NCI-H2029 (cell line): ENCODE results near the gene CDH2.
A peak's percentile ranks its signal among the peaks of the same experiment; 100 is the strongest.

Experiments used
- DNase-seq: peaks from one replicate; lab custom pipeline; 2025; lab: John Stamatoyannopoulos, UW

Gene CDH2

DNA sequence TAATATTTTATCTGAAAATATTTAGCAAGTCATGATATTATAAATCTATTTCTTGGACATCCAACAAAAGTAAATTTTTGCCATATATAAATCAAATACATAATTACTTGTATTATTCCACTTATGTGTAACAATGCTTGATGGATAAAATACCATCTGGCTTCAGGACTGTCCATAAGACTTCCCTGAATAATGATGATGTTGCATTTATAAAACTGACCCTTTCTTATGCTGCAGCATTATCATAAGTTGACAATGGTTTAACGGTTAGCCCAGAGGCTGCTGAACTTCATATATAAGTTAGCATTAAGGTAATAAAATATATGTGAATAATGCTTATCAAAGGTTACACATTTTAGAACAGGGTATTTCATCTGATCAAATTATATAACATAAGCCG lies 95.4 kb downstream of the CDH2 start:
- DNase-seq, result no peak

DNA sequence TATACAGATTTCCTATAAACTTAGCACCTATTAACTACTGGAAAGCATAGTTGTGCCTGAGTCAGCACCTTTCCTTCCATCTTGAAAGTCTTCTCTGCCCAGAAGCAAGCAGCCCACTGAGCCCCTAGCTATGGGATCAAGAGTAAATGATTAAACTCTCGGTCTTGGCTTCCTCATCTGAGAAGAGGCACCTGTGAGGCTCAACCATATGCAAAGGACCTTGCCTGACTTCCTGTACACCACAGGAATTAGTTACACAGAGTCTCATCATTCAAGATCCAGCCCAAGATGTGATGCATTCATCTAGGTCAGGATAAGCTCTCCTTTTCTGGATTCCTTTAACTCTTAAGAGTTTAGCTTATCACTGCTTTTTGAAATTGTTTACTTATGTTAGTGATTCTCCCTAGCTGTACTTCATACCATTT lies 96.0 kb downstream of the CDH2 start:
- no peak for DNase-seq

DNA sequence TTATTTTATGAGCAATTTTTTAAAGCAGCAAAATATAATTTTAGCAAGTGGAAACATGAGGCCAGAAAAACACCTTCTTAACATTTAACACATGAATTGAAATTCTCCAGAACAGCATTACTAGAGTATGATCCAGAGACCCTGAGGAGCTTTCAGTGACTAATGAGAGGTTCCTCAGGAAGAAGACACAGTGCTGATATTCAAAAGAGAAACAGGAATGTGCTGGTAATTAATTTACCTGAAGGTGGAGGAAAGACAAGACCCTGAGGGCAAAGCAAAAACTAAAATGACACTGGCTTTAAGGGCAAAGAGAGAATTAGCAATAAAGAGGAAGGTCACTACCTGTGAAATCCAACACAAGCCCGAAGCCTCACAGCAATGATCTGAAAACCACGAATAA lies 97.0 kb downstream of the CDH2 start:
- no peak for DNase-seq

DNA sequence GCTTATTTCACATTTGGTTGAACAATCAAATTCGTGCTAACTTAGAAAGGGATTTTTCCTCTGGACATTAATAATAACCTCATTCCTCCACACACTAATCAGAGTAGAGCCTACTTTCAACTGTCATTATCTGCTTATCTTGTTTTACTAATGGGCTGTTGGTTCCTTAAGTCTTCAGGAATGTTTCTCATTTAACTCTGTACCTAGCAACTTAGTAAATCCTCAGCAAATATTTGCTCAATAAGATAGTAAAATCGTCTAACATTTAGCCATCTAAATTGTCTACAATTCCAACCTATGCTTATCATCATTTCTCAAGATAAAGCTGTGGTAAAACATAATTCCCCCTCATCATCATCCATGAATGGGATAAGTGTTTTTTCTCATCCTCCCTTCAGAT lies 98.1 kb downstream of the CDH2 start:
- no peak for DNase-seq

DNA sequence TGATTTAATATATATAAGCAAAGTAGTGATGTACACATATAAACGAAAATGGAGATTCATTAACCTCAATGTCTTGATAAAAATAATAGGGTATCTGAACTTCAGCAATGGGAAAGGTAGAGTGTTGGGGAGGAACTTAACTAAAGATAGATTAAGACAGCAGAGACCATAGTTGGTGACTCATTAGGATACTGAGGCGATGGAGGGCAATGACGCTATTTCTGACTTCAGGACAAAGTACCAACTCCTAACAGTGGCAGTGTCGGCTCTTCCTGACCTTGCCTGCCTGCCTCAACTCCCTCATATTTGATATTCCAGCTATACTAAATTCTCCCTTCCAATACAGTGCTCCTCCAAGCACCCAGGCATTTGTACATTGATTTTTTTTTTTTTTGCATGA lies 98.6 kb downstream of the CDH2 start:
- DNase-seq, result no peak

DNA sequence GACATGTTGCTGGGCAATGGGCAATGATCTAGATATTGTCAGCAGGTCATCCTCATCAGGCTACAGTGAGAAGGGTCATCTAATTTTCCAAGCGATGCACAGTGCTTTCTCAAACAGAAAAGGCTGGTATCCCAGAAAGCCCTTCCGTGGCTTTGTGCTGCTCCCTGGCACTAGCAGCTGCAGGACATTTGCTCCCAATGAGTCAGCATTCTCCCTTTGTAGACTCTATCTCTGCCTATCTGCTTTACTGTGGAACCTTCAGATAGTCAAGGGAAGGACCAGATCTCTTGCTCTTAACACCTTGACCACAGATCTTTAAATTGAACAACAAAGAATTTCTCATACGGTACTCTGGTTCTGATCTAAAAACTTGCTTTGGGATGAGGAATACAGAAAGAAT lies 101.4 kb downstream of the CDH2 start:
- DNase-seq, result no peak

DNA sequence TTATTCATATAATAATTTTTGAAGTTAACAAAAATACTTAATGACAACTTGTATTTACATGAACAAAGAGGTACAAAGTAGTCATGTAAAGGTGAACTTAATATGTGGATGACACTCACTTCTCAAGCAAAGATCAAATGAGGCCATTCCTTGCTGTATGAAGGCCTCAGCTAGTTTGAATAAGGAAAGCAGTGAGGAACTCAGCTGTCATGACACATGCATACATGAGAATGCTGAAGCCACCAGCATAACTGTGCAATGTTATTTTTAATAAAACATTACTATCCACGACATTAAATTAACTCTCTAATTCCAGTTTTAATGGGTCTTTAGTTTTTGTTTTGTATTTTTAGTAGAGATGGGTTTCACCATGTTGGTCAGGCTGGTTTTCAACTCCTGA lies 102.9 kb downstream of the CDH2 start:
- no peak for DNase-seq

DNA sequence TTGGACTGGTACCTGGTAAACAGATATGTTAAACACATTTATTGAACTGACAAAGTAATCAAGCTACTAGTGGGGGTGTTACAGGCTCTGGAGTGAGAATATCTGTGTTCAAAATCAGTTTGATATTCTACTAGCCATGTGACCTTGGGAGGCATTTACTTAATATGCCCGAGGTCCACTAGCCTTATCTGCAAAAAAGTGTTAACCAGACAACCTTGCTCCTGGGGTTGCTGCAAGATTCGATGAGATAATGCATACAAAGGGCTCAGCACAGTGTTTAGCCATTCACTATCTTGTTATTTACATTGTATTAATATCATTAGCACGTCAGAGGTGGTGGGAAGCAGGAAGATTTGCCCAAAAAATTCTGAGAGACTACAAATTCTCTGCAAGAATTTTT lies 103.3 kb downstream of the CDH2 start:
- no peak for DNase-seq

DNA sequence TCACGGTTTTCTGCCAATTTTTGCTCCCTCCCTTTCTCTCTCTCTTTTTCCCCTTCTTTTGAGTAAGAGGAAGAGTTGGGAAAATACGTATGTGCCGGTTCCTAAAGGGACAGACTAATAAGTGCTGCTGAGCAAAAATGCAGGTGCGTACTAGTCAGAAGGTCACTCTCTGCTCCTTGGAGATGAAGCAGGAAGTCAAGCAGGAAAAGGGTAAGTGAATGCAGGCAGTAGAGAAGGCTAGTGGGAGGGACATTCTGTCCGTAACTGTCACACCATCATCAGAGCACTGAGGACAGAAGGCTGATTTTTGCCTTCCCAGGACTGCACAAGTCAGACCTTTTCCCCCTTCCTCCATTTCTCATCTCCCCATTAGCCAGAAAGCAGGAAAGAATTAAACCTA lies 105.7 kb downstream of the CDH2 start:
- no peak for DNase-seq

DNA sequence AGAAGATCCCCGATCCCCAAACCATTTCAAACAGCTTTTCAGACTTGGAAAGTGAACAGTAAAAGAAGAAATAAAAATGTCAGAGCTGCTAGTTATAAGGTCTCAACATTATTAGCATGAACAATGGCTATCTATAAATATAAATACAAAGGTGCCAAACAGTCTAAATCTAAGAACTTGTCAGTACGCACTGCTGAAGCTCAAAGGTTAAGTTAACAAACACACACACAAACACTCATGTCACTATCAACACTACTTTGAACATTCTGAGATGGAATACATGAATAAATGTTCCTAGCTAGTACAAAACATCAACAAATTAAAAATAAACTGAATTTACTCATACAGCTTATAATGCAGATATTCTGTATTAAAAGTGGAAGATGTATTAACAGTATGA lies 108.7 kb downstream of the CDH2 start:
- no peak for DNase-seq

DNA sequence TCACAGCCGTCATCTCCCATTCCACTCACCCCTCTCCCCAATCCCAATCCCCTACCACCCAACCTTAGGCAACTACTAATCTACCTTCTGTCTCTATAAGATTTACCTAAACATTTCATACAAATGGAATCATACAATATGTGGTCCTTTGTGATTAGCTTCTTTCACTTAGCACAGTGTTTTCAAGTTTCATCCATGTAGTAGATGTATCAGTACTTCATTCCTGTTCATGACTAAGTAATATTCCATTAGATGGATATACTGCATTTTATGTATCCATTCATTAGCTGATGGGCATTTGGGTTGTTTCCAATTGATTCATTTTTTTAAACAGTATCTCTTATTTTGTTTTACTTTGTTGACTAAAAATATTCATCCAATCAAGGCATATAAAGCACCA lies 109.6 kb downstream of the CDH2 start:
- DNase-seq, result no peak

DNA sequence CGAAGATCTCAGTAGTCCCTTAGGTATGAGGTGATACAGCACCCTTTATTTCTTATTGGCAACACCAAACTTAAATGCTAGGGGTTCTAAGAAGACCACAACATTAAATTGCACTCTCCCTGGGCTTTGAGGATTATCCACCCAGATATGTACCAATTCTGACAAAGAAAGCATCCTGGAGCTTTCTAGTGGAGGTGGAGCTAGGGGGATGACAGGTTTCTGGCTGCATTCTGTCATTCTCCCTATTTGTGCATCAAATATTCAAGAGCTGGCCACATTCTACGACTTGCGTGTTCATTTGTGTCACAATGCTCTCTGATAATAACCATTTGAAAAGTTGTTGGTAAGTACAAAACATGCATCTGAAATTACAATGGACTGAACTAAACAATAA lies 111.1 kb downstream of the CDH2 start:
- DNase-seq, result no peak

DNA sequence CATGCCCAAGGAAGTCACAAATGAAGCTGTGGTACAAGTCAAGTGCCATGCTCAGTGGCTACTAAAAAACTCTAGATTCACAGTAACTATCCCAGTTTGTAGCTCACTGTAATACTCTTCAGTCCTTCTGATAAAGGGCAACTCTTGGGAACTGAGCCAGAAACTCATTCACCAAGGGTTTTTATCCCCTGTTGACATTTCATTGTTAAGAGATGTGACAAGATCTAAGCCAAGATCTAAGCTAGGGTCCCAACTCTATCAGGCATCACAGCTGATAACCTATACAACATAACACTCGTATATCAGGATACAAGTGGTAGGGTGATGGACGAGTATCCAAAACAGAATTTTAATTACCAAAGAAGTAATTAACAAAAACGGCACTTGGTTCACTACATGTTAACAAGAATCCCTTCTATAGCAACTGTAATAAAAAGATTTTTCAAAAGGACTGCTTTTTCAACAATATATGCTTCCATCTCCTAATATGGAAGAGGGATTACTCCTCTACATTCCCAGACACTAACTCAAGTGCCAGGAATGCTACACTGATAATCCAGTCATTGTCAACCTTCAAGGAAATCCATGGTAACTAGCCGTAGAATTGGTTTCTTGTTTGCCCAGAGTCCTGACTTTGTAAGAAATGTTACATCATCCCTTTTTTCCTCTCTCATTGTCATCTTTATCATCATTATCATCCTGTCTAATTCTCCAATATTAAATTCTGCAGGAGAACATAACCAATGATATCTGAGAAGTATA lies 111.7 kb downstream of the CDH2 start:
- DNase-seq, result no peak

DNA sequence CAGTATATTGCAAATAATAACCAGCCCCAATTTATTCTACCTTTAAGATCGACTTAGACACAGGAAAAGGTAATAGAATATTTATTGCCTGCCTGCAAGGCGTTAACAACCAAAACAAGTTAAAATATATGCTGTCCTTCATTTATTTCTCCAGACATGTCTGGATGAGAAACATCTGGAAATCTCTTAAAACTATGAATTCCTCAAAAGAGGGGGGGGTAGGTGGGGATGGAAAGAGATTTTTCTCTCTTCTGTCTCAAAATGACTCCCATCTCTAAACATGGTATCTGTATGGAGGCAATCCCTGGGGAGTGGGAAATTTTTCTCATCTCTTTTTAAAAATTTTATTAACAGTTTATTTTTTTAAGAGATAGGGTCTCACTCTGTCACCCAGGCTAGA lies 113.0 kb downstream of the CDH2 start:
- DNase-seq, result no peak

DNA sequence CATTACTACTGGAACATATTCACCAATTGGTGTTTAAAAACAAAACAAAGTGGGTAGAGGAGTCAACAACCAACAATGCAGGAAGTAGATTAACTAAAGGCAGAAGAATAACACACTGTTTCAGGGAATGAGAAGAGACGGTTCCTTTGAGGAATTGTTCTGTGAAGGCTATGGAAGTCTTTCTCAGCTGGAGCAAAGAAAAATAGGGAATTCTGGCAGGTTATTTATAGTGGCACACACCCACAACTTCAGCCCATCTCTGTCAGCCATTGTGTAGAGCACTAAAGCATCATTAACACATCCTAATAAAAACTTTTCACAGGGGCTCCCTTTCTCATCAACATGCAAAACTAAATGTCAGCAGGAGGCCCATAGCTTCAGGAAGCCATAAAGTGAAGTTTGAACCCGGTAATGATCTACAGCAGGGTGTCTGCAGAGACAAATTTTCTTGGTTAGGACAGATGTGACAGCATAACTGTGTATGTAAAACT lies 113.6 kb downstream of the CDH2 start:
- DNase-seq, result no peak

DNA sequence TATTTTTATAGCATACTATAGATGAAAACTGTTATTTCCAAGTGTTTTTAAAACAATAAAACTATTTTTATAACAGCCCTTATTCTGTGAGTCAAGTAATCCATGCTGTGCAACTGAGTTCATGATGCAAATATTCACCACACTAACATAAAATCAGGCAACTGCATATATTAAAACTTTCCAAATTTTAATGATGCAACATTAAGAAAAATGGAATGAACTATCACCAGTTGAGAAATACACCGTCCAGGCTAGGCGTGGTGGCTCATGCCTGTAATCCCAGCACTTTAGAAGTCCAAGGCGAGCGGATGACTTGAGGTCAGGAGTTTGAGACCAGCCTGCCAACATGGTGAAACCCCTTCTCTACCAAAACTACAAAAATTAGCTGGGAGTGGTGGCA lies 114.5 kb downstream of the CDH2 start:
- DNase-seq, result no peak

DNA sequence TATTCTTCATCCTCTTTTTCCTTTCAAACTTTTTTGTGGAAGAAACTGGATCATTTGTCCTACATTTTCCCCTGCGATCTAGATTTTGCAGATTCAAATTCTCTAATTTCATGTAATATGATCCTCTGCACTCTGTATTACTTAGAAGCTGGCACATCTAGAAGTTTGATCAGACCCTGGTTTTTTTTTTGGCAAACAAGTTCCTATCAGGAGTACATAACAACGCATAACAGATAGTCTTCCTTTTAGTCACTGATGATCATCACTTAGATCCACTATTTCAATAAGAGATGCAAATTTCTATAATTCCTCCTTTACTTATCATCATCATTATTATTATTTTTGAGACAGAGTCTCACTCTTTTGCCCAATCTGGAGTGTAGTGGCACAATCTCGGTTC lies 117.1 kb downstream of the CDH2 start:
- no peak for DNase-seq

DNA sequence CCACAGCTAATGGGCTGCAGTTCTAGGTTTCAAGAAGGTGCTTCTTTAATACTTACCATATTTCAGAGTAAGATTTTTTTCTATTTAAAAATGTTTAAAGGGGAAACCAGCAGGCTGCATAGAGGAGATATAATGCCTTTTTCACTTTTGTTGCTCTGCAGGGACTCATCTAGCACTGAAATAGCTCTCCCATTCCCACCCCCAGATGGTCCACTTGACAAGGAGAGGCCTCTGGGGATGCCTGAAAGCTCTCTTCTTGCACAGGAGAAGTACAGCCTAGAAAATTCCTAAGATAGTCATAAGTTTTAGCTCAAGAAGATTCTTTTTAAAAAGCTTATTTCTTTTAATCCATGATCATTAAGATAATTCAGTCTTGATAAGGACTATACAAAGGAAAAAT lies 126.4 kb downstream of the CDH2 start:
- no peak for DNase-seq

DNA sequence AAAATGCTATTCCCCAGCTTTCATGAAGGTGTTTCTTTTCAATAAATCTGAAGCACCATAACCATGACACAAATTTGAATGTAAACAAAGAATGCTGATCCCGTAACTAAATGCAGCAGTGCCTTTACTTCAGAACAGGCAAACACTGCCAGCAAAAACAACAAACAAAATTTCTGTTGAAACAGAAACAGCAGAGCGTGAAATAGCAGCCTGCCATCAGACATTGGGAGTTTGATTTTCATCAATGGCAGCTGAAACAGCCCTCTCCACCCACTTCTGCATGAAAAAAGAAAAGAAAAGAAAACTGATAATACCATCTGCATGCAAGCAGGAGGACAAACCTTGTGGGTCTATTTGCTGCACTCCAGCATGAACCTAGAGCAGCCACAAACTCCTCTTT lies 128.3 kb downstream of the CDH2 start:
- no peak for DNase-seq

DNA sequence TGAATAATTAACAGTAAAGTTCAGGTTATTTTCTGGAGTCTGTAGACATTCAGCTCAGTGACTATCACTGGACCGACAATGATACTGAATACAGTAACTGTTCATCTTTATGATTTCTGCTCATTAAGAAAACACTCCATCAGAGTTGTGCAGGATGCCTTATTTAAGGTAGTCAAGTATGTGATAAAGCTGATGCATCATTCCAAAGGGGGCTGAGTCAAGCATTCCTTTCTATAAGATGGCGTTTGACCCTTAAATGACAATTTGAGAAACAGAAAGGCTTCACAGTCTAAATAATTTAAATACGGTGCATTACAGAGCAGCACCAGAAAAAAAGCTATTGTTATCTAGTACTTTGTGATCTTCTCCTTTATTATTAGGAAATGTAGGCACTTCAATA lies 131.1 kb downstream of the CDH2 start:
- no peak for DNase-seq

DNA sequence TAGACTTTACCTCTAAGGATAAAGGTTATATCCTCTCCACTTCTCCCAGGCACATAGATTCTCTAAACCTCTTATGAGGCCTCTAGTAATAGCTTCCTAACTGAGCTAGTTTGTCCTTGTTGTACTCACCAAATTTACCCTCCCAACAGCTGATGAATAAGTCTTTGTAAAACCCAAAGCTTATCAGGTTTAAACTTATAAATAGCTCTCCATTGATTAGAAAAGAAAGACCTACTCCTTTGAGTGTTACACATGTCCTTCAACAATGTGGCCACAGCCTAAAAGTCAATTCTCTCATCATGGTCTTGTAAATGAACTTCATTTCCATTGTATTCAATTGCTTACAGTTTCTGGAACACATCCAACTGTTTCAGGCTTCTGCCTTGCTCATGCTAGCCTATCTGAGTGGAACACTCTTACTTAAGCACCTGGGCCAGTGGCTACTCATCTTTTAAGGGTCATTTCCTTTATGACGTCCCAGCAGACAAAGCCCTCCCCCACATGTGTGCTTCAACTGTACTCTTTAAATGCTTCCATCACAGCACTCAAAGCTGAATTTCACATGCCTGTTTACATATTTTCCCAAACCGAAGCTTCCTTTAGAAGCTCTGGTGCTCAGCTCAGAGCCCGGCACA lies 131.6 kb downstream of the CDH2 start:
- DNase-seq, result peak; percentile 91

DNA sequence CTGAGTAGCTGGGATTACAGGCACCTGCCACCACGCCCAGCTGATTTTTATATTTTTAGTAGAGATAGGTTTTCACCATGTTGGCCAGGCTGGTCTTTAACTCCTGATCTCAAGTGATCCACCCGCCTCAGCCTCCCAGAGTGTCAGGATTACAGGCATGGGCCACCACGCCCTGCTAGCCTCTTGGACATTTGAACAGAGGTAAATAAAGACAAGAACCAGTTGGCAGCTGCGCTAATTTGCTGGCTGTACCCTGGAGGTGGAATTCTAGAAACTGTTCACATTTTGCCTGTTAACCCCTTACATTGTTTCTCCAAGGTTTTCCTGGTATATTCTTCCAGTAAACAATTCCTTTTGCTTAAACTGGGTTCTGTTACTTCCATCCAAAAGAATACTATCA lies 132.9 kb downstream of the CDH2 start:
- DNase-seq, result peak; percentile 7

DNA sequence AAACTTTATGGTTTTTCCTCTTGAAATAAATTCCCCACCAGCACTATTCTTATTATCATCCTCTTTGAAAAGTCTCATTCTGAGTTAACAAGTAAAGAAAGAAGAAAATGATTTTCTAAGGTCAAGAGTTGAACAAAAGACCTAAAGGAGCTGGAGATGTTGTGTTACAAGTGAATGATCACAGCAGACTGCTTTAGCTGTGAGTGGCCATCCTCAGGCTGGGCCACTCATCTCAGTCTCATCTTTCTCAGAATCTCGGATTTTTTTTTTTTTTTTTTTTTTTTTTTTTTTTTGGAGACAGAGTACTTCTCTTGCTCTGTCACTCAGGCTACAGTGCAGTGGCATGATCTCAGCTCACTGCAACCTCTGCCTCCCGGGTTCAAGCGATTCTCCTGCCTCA lies 133.3 kb downstream of the CDH2 start:
- no peak for DNase-seq

DNA sequence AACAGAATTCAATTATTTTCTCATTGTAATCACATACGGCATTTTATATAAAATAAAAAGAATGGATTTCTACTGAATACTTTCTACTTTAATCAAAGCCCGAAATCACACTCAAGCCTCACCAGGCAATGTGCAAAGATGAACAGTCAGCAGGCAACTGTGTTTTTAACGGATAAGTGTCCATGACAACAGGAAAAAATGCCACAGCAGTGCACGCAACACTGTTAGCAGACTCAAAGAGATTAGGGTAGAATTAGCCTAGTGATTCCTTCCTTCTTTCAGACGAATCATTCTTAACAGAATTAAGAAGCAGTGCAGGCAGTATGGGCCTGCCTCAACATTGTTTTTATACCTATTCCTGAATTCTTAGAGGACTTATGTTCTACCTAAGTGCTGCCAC lies 135.6 kb downstream of the CDH2 start:
- DNase-seq, result no peak
